Left lung (tissue), 10 donors: ENCODE measurements around the gene UBR3. TPM values are rescaled to one million over a fixed set of nuclear protein-coding genes. Genes with fewer than 3 reads are reported as not detected.

ENCODE experiments used
- ATAC-seq: fragments of 200-7000 bp; cut with Tn5 transposase; one replicate; pipeline ENCODE4 v1.9.1; 2020; ENCODE audit warnings: moderate library complexity
- DNase-seq, 4 donors: peaks; one replicate each; pipeline ENCODE4 v3.0.0-alpha.2; 2013 to 2020
- H3K27ac ChIP-seq, 2 donors: fragments of 200-600 bp; sonication (generic) in 1 of 2; one replicate each; pipeline versions ENCODE4 v1.5.0 to v1.8.0; 2020 to 2021
- H3K27me3 ChIP-seq, 2 donors: fragments of 200-600 bp; sonication (generic) in 1 of 2; one replicate each; pipeline versions ENCODE4 v1.5.0 to v1.8.0; 2020 to 2021
- H3K36me3 ChIP-seq, 2 donors: fragments of 200-600 bp; sonication (generic) in 1 of 2; one replicate each; pipeline versions ENCODE4 v1.5.0 to v1.8.0; 2020 to 2021
- H3K4me1 ChIP-seq, 2 donors: fragments of 200-600 bp; one replicate each; pipeline ENCODE4 v1.8.0; 2021
- H3K4me3 ChIP-seq, 2 donors: fragments of 200-600 bp; sonication (generic) in 1 of 2; one replicate each; pipeline versions ENCODE4 v1.5.0 to v1.8.0; 2020 to 2021; ENCODE audit warnings: mild to moderate bottlenecking in 1 of 2
- H3K9me3 ChIP-seq, 2 donors: fragments of 200-600 bp; sonication (generic) in 1 of 2; one replicate each; pipeline versions ENCODE4 v1.5.0 to v1.8.0; 2020 to 2021
- CTCF ChIP-seq, 2 donors: fragments of 200-600 bp; sonication (generic) in 1 of 2; IDR thresholded peaks; one replicate each; pipeline versions ENCODE4 v1.5.0 to v1.8.0; 2021; ENCODE audit warnings: antibody characterized with exemption in 2 of 2
- intact Hi-C, 2 donors: fragments of 100-400 bp; cut with DNase I; formaldehyde crosslinking; loops; one replicate each; pipeline versions ENCODE4 v1.11.2 to v1.14.2; 2022
- polyA plus RNA-seq, 6 donors: library from polyadenylated mRNA; unstranded; fragments of 120-200 nt; gene quantifications; one replicate each; pipeline ENCODE4 v1.2.1, GENCODE V29; 2013; ENCODE audit not compliant: insufficient read length in 6 of 6
- total RNA-seq, 2 donors: library from RNA; stranded (reverse); fragmentation: NEBNext Ultra II Directional; extraction: Animal tissue kit (Norgen Biotek cat#: 25700); gene quantifications; one replicate each; pipeline ENCODE4 v1.2.1, GENCODE V29; 2021
- donor health status: DM: no; HTN: yes; CAD: no.
- donor health status: DM: no; HTN: no; CAD: no.

Gene UBR3
- total and polyA plus RNA-seq, 8 donors: 33.2 to 48.0 (median 40.7) TPM

GRCh38 chr2:170073288-170073687 is 246.0 kb downstream of the UBR3 start:
- Histone ChIP-seq H3K36me3 (peaks cover 0 to 30% of the 10 kb centered on the region in 2 donors), H3K27me3 (no peaks in the 10 kb centered on the region), H3K4me3 (no peak overlapping the region), H3K9me3 (peaks cover 0 to 11% of the 10 kb centered on the region in 2 donors), H3K4me1 (no peaks in the 10 kb centered on the region), H3K27ac (no peak overlapping the region)
- TF ChIP-seq CTCF (IDR thresholded peaks at IDR 0.05): no peak
- intact Hi-C loops: no loop called here
- DNase-seq (peak in 2 of 4 donors; percentile 18 to 32), ATAC-seq (no peak)

- Histone ChIP-seq H3K27me3 (no peaks in the 10 kb centered on the region), H3K27ac (no peak overlapping the region), H3K36me3 (peaks cover 0 to 34% of the 10 kb centered on the region in 2 donors), H3K4me1 (no peaks in the 10 kb centered on the region), H3K9me3 (peaks cover 0 to 5% of the 10 kb centered on the region in 2 donors), H3K4me3 (no peak overlapping the region)
- intact Hi-C loops: no loop called here
- no peak for ATAC-seq
- no peak for TF ChIP-seq CTCF (IDR thresholded peaks at IDR 0.05)
- no peak for DNase-seq
Measured at GRCh38 chr2:170076189-170076588, 248.9 kb downstream of the UBR3 start.

- H3K27ac ChIP-seq: no peak overlapping the region
- H3K36me3 ChIP-seq: peaks cover 0 to 50% of the 10 kb centered on the region in 2 donors
- ATAC-seq: no peak
- TF ChIP-seq CTCF (IDR thresholded peaks at IDR 0.05): no peak
- H3K4me1 ChIP-seq: no peaks in the 10 kb centered on the region
- intact Hi-C loops: no loop called here
- no peak overlapping the region for H3K4me3 ChIP-seq
- no peak for DNase-seq
- no peaks in the 10 kb centered on the region for H3K27me3 ChIP-seq
- no peaks in the 10 kb centered on the region for H3K9me3 ChIP-seq
Measured at GRCh38 chr2:170077830-170078569, 250.7 kb downstream of the UBR3 start.

GRCh38 chr2:170084820-170085491 is 257.7 kb downstream of the UBR3 start:
- Histone ChIP-seq H3K36me3 (peaks cover 0 to 29% of the 10 kb centered on the region in 2 donors), H3K27me3 (no peaks in the 10 kb centered on the region), H3K27ac (no peak overlapping the region), H3K9me3 (no peaks in the 10 kb centered on the region), H3K4me3 (no peak overlapping the region), H3K4me1 (no peaks in the 10 kb centered on the region)
- ATAC-seq (no peak), DNase-seq (no peak)
- intact Hi-C loops: no loop called here
- TF ChIP-seq CTCF (IDR thresholded peaks at IDR 0.05): no peak

- intact Hi-C loops: no loop called here
Measured at GRCh38 chr2:170086117-170086688, 258.9 kb downstream of the UBR3 start.

More at GRCh38 chr2:170086117-170086688, 258.9 kb downstream of the UBR3 start:
- no peak for DNase-seq
- H3K4me1 ChIP-seq: no peaks in the 10 kb centered on the region
- peaks cover 0 to 1% of the 10 kb centered on the region in 2 donors for H3K9me3 ChIP-seq
- no peak overlapping the region for H3K27ac ChIP-seq
- no peak for TF ChIP-seq CTCF (IDR thresholded peaks at IDR 0.05)
- no peak for ATAC-seq
- H3K27me3 ChIP-seq: no peaks in the 10 kb centered on the region
- H3K36me3 ChIP-seq: peaks cover 0 to 16% of the 10 kb centered on the region in 2 donors
- H3K4me3 ChIP-seq: no peak overlapping the region
